Nephron (organoid): ENCODE results near the gene MYOZ3.

Experiments used
- H3K27ac Mint-ChIP-seq, 3 experiments: 2 replicates each; pipeline ENCODE4 v1.8.0; 2020; ENCODE audit warnings: mixed read lengths in 3 of 3, mild to moderate bottlenecking in 2 of 3, moderate library complexity in 1 of 3
- H3K27me3 Mint-ChIP-seq: 2 replicates; pipeline ENCODE4 v1.8.0; 2021; ENCODE audit warnings: low read depth, mild to moderate bottlenecking, moderate library complexity, mixed read lengths
- H3K36me3 Mint-ChIP-seq: 2 replicates; pipeline ENCODE4 v1.8.0; 2020; ENCODE audit warnings: low read depth, mixed read lengths
- H3K4me1 Mint-ChIP-seq: 2 replicates; pipeline ENCODE4 v1.8.0; 2020; ENCODE audit warnings: mixed read lengths
- H3K4me3 Mint-ChIP-seq, 3 experiments: 2 replicates each; pipeline ENCODE4 v1.8.0; 2020; ENCODE audit warnings: mild to moderate bottlenecking in 3 of 3, mixed read lengths in 3 of 3, moderate library complexity in 2 of 3
- H3K9me3 Mint-ChIP-seq: 2 replicates; pipeline ENCODE4 v1.8.0; 2020; ENCODE audit warnings: mixed read lengths
- CTCF ChIP-seq, 3 experiments: fragments of 200-600 bp; sonication (generic); IDR thresholded peaks; one replicate each; pipeline ENCODE4 v1.5.0; 2021; ENCODE audit warnings: antibody characterized with exemption in 3 of 3; ENCODE audit not compliant: unreplicated experiment in 3 of 3

Gene MYOZ3

GRCh38 chr5:150624334-150625163 lies 36.5 kb upstream of the MYOZ3 start:
- TF ChIP-seq CTCF (IDR thresholded peaks at IDR 0.05; ENCODE audit: unreplicated experiment in 3 of 3), result no peak
- no peaks in the 10 kb centered on the region for H3K27me3 Mint-ChIP-seq
- H3K27ac Mint-ChIP-seq, result peak overlapping the region; percentile 26 to 76 (median 70)
- no peaks in the 10 kb centered on the region for H3K9me3 Mint-ChIP-seq
- H3K4me3 Mint-ChIP-seq, result peak overlapping the region; percentile 82 to 91 (median 86)
- peaks cover 6% of the 10 kb centered on the region for H3K36me3 Mint-ChIP-seq
- H3K4me1 Mint-ChIP-seq, result peaks cover 66% of the 10 kb centered on the region

GRCh38 chr5:150625164-150625535 lies 35.9 kb upstream of the MYOZ3 start:
- no peak overlapping the region for H3K27ac Mint-ChIP-seq
- H3K9me3 Mint-ChIP-seq, result no peaks in the 10 kb centered on the region
- H3K4me1 Mint-ChIP-seq, result peaks cover 66% of the 10 kb centered on the region
- TF ChIP-seq CTCF (IDR thresholded peaks at IDR 0.05; ENCODE audit: unreplicated experiment in 3 of 3), result no peak
- H3K36me3 Mint-ChIP-seq, result peaks cover 5% of the 10 kb centered on the region
- no peaks in the 10 kb centered on the region for H3K27me3 Mint-ChIP-seq
- H3K4me3 Mint-ChIP-seq, result peak overlapping the region; percentile 41 to 77 (median 50)

GRCh38 chr5:150625831-150626746 lies 35.0 kb upstream of the MYOZ3 start:
- Mint-ChIP-seq H3K4me1 (peaks cover 69% of the 10 kb centered on the region), H3K9me3 (no peaks in the 10 kb centered on the region), H3K4me3 (peak overlapping the region; percentile 41 to 77 (median 50)), H3K36me3 (no peaks in the 10 kb centered on the region), H3K27me3 (no peaks in the 10 kb centered on the region), H3K27ac (peak overlapping the region; percentile 3 to 84 (median 73))
- TF ChIP-seq CTCF (IDR thresholded peaks at IDR 0.05; ENCODE audit: unreplicated experiment in 3 of 3), result no peak

- H3K27me3 Mint-ChIP-seq, result no peaks in the 10 kb centered on the region
- no peaks in the 10 kb centered on the region for H3K36me3 Mint-ChIP-seq
- H3K4me1 Mint-ChIP-seq, result peaks cover 74% of the 10 kb centered on the region
- no peak for TF ChIP-seq CTCF (IDR thresholded peaks at IDR 0.05; ENCODE audit: unreplicated experiment in 3 of 3)
- peak overlapping the region in 2 of 3 experiments; percentile 73 to 84 for H3K27ac Mint-ChIP-seq
- H3K4me3 Mint-ChIP-seq, result peak overlapping the region; percentile 41 to 77 (median 50)
- no peaks in the 10 kb centered on the region for H3K9me3 Mint-ChIP-seq
These were observed 34.2 kb upstream of the MYOZ3 start for GRCh38 chr5:150626853-150627276.

- Mint-ChIP-seq H3K4me1 (peaks cover 82% of the 10 kb centered on the region), H3K27me3 (no peaks in the 10 kb centered on the region), H3K4me3 (peak overlapping the region; percentile 10 to 62 (median 40)), H3K36me3 (no peaks in the 10 kb centered on the region), H3K9me3 (no peaks in the 10 kb centered on the region), H3K27ac (peak overlapping the region; percentile 54 to 84 (median 73))
- TF ChIP-seq CTCF (IDR thresholded peaks at IDR 0.05; ENCODE audit: unreplicated experiment in 3 of 3), result no peak
These were observed 33.1 kb upstream of the MYOZ3 start for GRCh38 chr5:150627731-150628545.
